Hepatocyte (in vitro differentiated cells): ENCODE measurements around the gene KLHL9.

ENCODE experiments used
- CTCF ChIP-seq: fragments of 200-600 bp; sonication (generic); IDR thresholded peaks from 2 replicates; pipeline ENCODE4 v1.5.1; 2016; ENCODE audit warnings: antibody characterized with exemption, mild to moderate bottlenecking; ENCODE audit not compliant: poor library complexity
- EZH2 ChIP-seq: fragments of 200-600 bp; sonication (generic); IDR thresholded peaks from 2 replicates; pipeline ENCODE4 v1.6.1; 2016; ENCODE audit warnings: antibody characterized with exemption, mild to moderate bottlenecking, borderline replicate concordance
- EZH2phosphoT487 ChIP-seq: fragments of 200-600 bp; sonication (generic); IDR thresholded peaks from one replicate; pipeline ENCODE4 v1.6.1; 2018; ENCODE audit warnings: antibody characterized with exemption, mild to moderate bottlenecking, low read depth, moderate library complexity; ENCODE audit not compliant: unreplicated experiment, severe bottlenecking

GRCh38 chr9:21381448-21382339 lies 46.5 kb upstream of the KLHL9 start:
- no peak for TF ChIP-seq EZH2
- no peak for TF ChIP-seq CTCF
- no peak for TF ChIP-seq EZH2phosphoT487
